ENCODE measurements around the gene OR10G4. TPM values are rescaled to one million over a fixed set of nuclear protein-coding genes. Genes with fewer than 3 reads are reported as not detected.
A peak's percentile ranks its signal among the peaks of the same experiment; 100 is the strongest.

OR10G4 gene
- not detected for polyA plus RNA-seq (2013, experiment 1 of 2)
- polyA plus RNA-seq (2013, experiment 2 of 2) = not detected

- Histone ChIP-seq H3K18ac (ENCODE audit: low read length) (no peak within 1 kb of the TSS), H2BK120ac (ENCODE audit: low read depth, low read length) (no peak within 1 kb of the TSS), H3K4me1 (ENCODE audit: control insufficient read depth, low read depth, low read length) (no peaks in the 10 kb centered on the region), H2BK15ac (replicated peaks; ENCODE audit: low read depth) (no peak within 1 kb of the TSS), H3K36me3 (ENCODE audit: control insufficient read depth, insufficient read depth, low read length) (no peaks in the 10 kb centered on the region), H2AK5ac (ENCODE audit: low read length) (no peak within 1 kb of the TSS), H3K56ac (ENCODE audit: low read length) (no peak within 1 kb of the TSS), H3K4ac (ENCODE audit: low read depth, low read length) (no peak within 1 kb of the TSS), H3K4me3 (ENCODE audit: low read length) (no peak within 1 kb of the TSS), H3K23ac (ENCODE audit: low read length) (no peak within 1 kb of the TSS), H3K27me3 (ENCODE audit: insufficient read depth, low read length, poor library complexity) (no peaks in the 10 kb centered on the region), H3K27ac (ENCODE audit: low read depth, low read length) (no peak within 1 kb of the TSS), H4K5ac (ENCODE audit: low read length) (no peak within 1 kb of the TSS), H3K4me2 (ENCODE audit: low read length) (no peak within 1 kb of the TSS), H4K8ac (ENCODE audit: low read depth, low read length) (no peak within 1 kb of the TSS), H2BK5ac (ENCODE audit: low read length) (no peak within 1 kb of the TSS), H3K9ac (ENCODE audit: low read length) (no peak within 1 kb of the TSS), H3K79me2 (ENCODE audit: control insufficient read depth, insufficient read depth, low read length) (no peaks in the 10 kb centered on the region), H3K79me1 (ENCODE audit: low read length) (no peaks in the 10 kb centered on the region)
- no CpG with 5 or more reads among the region's 2 CpGs for WGBS (ENCODE audit: extremely low coverage, insufficient coverage, low lambda C conversion rate)
- no peak for DNase-seq
Observed at GRCh38 chr11:124012697-124013096, at the start of gene OR10G4. TSS of gene OR10G4 (plus strand) at chr11:124012997. CDS start at chr11:124015575, 2,578 bp downstream.

- no peaks in the 10 kb centered on the region for H3K4me1 ChIP-seq (ENCODE audit: control insufficient read depth, low read depth, low read length)
- no peak for DNase-seq
- H3K36me3 ChIP-seq (ENCODE audit: control insufficient read depth, insufficient read depth, low read length) = no peaks in the 10 kb centered on the region
- no peak overlapping the region for H3K27ac ChIP-seq (ENCODE audit: low read depth, low read length)
- H3K4me3 ChIP-seq (ENCODE audit: low read length) = no peak overlapping the region
- H2BK5ac ChIP-seq (ENCODE audit: low read length) = no peak overlapping the region
- no peak overlapping the region for H3K4me2 ChIP-seq (ENCODE audit: low read length)
- no peak overlapping the region for H3K56ac ChIP-seq (ENCODE audit: low read length)
- WGBS (ENCODE audit: extremely low coverage, insufficient coverage, low lambda C conversion rate) = no CpG with 5 or more reads among the region's 1 CpG
- no peak overlapping the region for H4K5ac ChIP-seq (ENCODE audit: low read length)
- H3K23ac ChIP-seq (ENCODE audit: low read length) = no peak overlapping the region
- no peak overlapping the region for H2AK5ac ChIP-seq (ENCODE audit: low read length)
- H3K18ac ChIP-seq (ENCODE audit: low read length) = no peak overlapping the region
- no peaks in the 10 kb centered on the region for H3K27me3 ChIP-seq (ENCODE audit: insufficient read depth, low read length, poor library complexity)
- H3K9ac ChIP-seq (ENCODE audit: low read length) = no peak overlapping the region
- no peak overlapping the region for H2BK15ac ChIP-seq (replicated peaks; ENCODE audit: low read depth)
- H2BK120ac ChIP-seq (ENCODE audit: low read depth, low read length) = no peak overlapping the region
- no peak overlapping the region for H4K8ac ChIP-seq (ENCODE audit: low read depth, low read length)
- H3K79me1 ChIP-seq (ENCODE audit: low read length) = no peaks in the 10 kb centered on the region
- no peaks in the 10 kb centered on the region for H3K79me2 ChIP-seq (ENCODE audit: control insufficient read depth, insufficient read depth, low read length)
- no peak overlapping the region for H3K4ac ChIP-seq (ENCODE audit: low read depth, low read length)
Observed at GRCh38 chr11:123973816-123974215, 39.0 kb upstream of the OR10G4 start.

- no peak overlapping the region for H4K8ac ChIP-seq (ENCODE audit: low read depth, low read length)
- DNase-seq = no peak
- no peaks in the 10 kb centered on the region for H3K79me1 ChIP-seq (ENCODE audit: low read length)
- H3K4me3 ChIP-seq (ENCODE audit: low read length) = no peak overlapping the region
- no peak overlapping the region for H3K4ac ChIP-seq (ENCODE audit: low read depth, low read length)
- no peak overlapping the region for H4K5ac ChIP-seq (ENCODE audit: low read length)
- H3K27ac ChIP-seq (ENCODE audit: low read depth, low read length) = no peak overlapping the region
- H3K56ac ChIP-seq (ENCODE audit: low read length) = no peak overlapping the region
- no peaks in the 10 kb centered on the region for H3K27me3 ChIP-seq (ENCODE audit: insufficient read depth, low read length, poor library complexity)
- H2BK15ac ChIP-seq (replicated peaks; ENCODE audit: low read depth) = no peak overlapping the region
- no peaks in the 10 kb centered on the region for H3K79me2 ChIP-seq (ENCODE audit: control insufficient read depth, insufficient read depth, low read length)
- no peak overlapping the region for H2BK5ac ChIP-seq (ENCODE audit: low read length)
- no peak overlapping the region for H3K9ac ChIP-seq (ENCODE audit: low read length)
- H3K4me1 ChIP-seq (ENCODE audit: control insufficient read depth, low read depth, low read length) = no peaks in the 10 kb centered on the region
- H3K23ac ChIP-seq (ENCODE audit: low read length) = no peak overlapping the region
- H3K4me2 ChIP-seq (ENCODE audit: low read length) = no peak overlapping the region
- H2AK5ac ChIP-seq (ENCODE audit: low read length) = peak overlapping the region; percentile 56
- WGBS (ENCODE audit: extremely low coverage, insufficient coverage, low lambda C conversion rate) = no CpG with 5 or more reads among the region's 18 CpGs
- H2BK120ac ChIP-seq (ENCODE audit: low read depth, low read length) = no peak overlapping the region
- no peak overlapping the region for H3K18ac ChIP-seq (ENCODE audit: low read length)
- H3K36me3 ChIP-seq (ENCODE audit: control insufficient read depth, insufficient read depth, low read length) = no peaks in the 10 kb centered on the region
Observed at GRCh38 chr11:123976770-123977560, 35.8 kb upstream of the OR10G4 start.

GRCh38 chr11:123977731-123978347 lies 35.0 kb upstream of the OR10G4 start, which contains the start of gene OR10S1:
TSS of gene OR10S1 (minus strand) at chr11:123977781. CDS start at chr11:123977664, 117 bp downstream.
- no peak within 1 kb of the TSS for H3K18ac ChIP-seq (ENCODE audit: low read length)
- no peak within 1 kb of the TSS for H2BK120ac ChIP-seq (ENCODE audit: low read depth, low read length)
- H3K4me1 ChIP-seq (ENCODE audit: control insufficient read depth, low read depth, low read length) = no peaks in the 10 kb centered on the region
- no peak within 1 kb of the TSS for H3K4ac ChIP-seq (ENCODE audit: low read depth, low read length)
- peak; percentile 47 for DNase-seq
- no peak within 1 kb of the TSS for H3K23ac ChIP-seq (ENCODE audit: low read length)
- H4K5ac ChIP-seq (ENCODE audit: low read length) = no peak within 1 kb of the TSS
- H3K4me2 ChIP-seq (ENCODE audit: low read length) = no peak within 1 kb of the TSS
- no peak within 1 kb of the TSS for H3K56ac ChIP-seq (ENCODE audit: low read length)
- H2BK5ac ChIP-seq (ENCODE audit: low read length) = no peak within 1 kb of the TSS
- H3K9ac ChIP-seq (ENCODE audit: low read length) = no peak within 1 kb of the TSS
- no peak within 1 kb of the TSS for H3K4me3 ChIP-seq (ENCODE audit: low read length)
- H3K36me3 ChIP-seq (ENCODE audit: control insufficient read depth, insufficient read depth, low read length) = no peaks in the 10 kb centered on the region
- H2BK15ac ChIP-seq (replicated peaks; ENCODE audit: low read depth) = no peak within 1 kb of the TSS
- H2AK5ac ChIP-seq (ENCODE audit: low read length) = peak within 1 kb of the TSS; percentile 56
- H3K27me3 ChIP-seq (ENCODE audit: insufficient read depth, low read length, poor library complexity) = no peaks in the 10 kb centered on the region
- no peak within 1 kb of the TSS for H4K8ac ChIP-seq (ENCODE audit: low read depth, low read length)
- no peaks in the 10 kb centered on the region for H3K79me1 ChIP-seq (ENCODE audit: low read length)
- no peaks in the 10 kb centered on the region for H3K79me2 ChIP-seq (ENCODE audit: control insufficient read depth, insufficient read depth, low read length)
- H3K27ac ChIP-seq (ENCODE audit: low read depth, low read length) = no peak within 1 kb of the TSS

- Histone ChIP-seq H3K4ac (ENCODE audit: low read depth, low read length) (no peak overlapping the region), H4K8ac (ENCODE audit: low read depth, low read length) (no peak overlapping the region), H4K5ac (ENCODE audit: low read length) (no peak overlapping the region), H3K23ac (ENCODE audit: low read length) (no peak overlapping the region), H3K4me1 (ENCODE audit: control insufficient read depth, low read depth, low read length) (no peaks in the 10 kb centered on the region), H3K79me1 (ENCODE audit: low read length) (no peaks in the 10 kb centered on the region), H3K27me3 (ENCODE audit: insufficient read depth, low read length, poor library complexity) (no peaks in the 10 kb centered on the region), H3K4me2 (ENCODE audit: low read length) (no peak overlapping the region), H2AK5ac (ENCODE audit: low read length) (no peak overlapping the region), H3K4me3 (ENCODE audit: low read length) (no peak overlapping the region), H3K27ac (ENCODE audit: low read depth, low read length) (no peak overlapping the region), H3K56ac (ENCODE audit: low read length) (no peak overlapping the region), H3K18ac (ENCODE audit: low read length) (no peak overlapping the region), H2BK5ac (ENCODE audit: low read length) (no peak overlapping the region), H3K9ac (ENCODE audit: low read length) (no peak overlapping the region), H2BK120ac (ENCODE audit: low read depth, low read length) (no peak overlapping the region), H2BK15ac (replicated peaks; ENCODE audit: low read depth) (no peak overlapping the region), H3K36me3 (ENCODE audit: control insufficient read depth, insufficient read depth, low read length) (no peaks in the 10 kb centered on the region), H3K79me2 (ENCODE audit: control insufficient read depth, insufficient read depth, low read length) (no peaks in the 10 kb centered on the region)
- no CpG with 5 or more reads among the region's 5 CpGs for WGBS (ENCODE audit: extremely low coverage, insufficient coverage, low lambda C conversion rate)
- DNase-seq = no peak
Observed at GRCh38 chr11:123979311-123979710, 33.5 kb upstream of the OR10G4 start.

Data from mesendoderm (in vitro differentiated cells).